GM18511 (cell line): ENCODE measurements around the gene ITGAL.
"Not testable (repeated sequence)": the region's sequence is repeated elsewhere in the genome, so short reads cannot be mapped to it uniquely, and the experiment has no call there.

Experiments
- ATAC-seq: cut with Tn5 transposase; IDR thresholded peaks from one replicate; pipeline ENCODE4 v1.9.1; 2021; ENCODE audit warnings: mild to moderate bottlenecking, moderate library complexity; ENCODE audit not compliant: unreplicated experiment

ITGAL gene

DNA sequence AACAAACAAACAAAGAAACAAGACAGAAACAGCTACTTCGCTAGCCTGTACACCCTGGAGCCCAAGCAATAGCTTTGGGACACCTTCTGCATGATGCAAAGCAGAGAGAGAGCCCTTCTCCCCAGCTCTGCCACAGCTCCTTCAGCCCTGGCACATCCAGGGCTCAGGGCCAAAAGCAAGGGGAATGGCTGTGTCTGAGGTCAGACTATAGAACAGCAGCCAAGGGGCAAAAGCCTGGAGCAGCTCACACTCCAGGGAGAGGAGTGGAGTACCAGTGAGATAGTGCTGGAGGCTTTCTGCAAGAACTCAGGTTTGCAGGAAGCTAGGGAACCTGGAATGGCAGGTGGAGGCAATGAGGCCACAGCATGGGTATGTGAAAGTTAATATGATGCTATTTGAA is 15.3 kb upstream of the ITGAL start:
- no peak for ATAC-seq

DNA sequence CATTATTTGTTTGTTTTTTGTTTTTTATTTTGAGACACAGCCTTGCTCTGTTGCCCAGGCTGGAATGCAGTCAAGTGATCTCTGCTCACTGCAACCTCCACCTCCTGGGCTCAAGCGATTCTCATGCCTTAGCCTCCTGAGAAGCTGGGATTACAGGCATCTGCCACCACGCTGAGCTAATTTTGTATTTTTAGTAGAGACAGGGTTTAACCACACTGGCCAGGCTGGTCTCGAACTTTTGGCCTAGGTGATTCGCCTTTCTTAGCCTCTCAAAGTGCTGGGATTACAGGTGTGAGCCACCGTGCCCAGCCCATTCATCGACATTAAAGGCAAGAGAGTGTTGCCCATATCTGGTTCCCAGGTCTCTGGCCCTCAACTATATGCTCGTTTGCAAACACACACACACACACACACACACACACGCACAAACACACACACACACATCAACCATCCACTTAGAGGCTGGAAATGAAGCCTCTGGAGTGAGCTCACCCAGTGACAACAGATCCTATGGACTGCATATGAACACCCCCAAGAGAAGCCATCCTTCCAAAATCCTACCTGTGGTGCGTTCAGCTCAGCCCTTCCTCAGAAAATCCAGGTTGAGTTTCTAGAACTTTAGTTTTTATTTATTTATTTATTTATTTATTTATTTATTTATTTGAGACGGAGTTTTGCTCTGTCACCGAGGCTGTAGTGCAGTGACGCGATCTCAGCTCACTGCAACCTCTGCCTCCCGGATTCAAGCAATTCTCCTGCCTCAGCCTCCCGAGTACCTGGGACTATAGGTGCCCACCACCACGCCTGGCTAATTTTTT is 14.6 kb upstream of the ITGAL start:
- ATAC-seq = no peak

GRCh38 chr16:30458561-30459394 is 13.8 kb upstream of the ITGAL start:
- peak; percentile 91 for ATAC-seq

GRCh38 chr16:30459456-30459855 is 13.1 kb upstream of the ITGAL start:
- no peak for ATAC-seq

DNA sequence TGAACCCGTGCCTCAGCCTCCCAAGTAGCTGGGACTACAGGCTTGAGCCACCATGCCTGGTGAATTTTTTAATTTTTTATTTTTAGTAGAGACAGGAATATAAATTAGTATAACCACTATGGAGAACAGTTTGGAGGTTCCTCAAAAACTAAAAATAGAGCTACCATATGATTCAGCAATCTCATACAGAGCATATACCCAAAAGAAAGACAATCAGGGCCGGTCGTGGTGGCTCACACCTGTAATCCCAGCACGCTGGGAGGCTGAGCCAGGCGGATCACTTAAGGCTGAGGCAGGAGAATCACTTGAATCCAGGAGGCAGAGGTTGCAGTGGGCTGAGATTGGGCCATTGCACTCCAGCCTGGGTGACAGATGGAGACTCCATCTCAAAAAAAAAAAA is 11.1 kb upstream of the ITGAL start:
- not testable (repeated sequence) for ATAC-seq

- ATAC-seq = no peak
Measured at GRCh38 chr16:30464078-30464477, 8.5 kb upstream of the ITGAL start.

DNA sequence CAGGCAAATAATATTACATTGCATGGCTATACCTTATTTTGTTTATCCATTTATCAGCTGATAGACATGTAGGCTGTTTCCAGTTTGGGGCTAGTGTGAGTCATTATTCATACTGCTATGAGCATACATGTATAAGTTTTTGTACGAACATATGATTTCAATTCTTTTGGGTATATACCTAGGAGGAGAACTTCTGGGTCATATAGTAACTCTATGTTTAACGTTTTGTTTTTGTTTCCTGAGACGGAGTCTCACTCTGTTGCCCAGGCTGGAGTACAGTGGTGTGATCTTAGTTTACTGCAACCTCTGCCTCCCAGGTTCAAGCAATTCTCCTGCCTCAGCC is 2.4 kb upstream of the ITGAL start:
- ATAC-seq = no peak

DNA sequence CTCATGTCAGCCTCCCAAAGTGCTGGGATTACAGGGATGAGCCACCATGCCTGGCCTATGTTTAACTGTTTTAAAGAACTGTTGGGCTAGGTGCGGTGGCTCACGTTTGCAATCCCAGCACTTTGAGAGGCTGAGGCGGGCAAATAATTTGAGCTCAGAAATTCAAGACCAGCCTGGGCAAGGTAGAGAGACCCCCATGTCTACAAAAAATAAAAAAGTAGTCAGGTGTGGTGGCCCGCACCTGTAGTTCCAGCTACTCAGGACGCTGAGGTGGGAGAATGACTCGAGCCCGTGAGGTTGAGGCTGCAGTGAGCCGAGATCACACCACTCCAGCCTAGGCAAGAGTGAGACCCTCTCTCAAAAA is 1.9 kb upstream of the ITGAL start:
- no peak for ATAC-seq

GRCh38 chr16:30473231-30474073 is 910 bp downstream of the ITGAL start:
- ATAC-seq = peak; percentile 40

DNA sequence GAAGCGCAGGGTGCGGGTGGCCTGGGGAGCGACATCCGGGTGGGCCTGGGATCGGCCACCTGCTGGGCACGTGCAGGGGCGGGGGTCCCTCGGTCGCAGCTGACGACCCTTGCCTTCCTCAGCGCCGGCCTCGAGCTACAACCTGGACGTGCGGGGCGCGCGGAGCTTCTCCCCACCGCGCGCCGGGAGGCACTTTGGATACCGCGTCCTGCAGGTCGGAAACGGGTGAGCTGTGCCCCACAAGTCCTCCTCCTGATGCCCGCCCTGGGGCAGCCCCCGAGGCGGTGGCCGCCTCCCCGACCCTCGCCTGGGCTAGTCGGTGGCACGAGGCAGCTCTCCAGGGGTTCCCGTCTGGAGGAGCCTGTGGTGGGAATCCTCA is 1.5 kb downstream of the ITGAL start:
- ATAC-seq = no peak

DNA sequence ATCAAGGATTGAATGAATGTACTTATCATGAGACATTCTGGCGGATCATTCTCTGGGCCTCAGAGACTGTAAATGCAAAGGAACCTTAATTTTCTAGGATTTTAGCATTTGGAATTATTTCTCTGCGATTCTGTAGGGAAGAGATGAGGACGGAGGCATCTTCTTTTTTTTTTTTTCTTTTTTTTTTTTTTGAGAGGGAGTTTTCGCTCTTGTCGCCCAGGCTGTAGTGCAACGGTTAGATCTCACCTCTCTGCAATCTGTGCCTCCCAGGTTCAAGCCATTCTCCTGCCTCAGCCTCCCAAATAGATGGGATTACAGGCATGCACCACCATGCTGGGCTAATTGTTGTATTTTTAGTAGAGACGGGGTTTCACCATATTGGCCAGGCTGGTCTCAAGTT is 2.1 kb downstream of the ITGAL start:
- ATAC-seq = no peak

DNA sequence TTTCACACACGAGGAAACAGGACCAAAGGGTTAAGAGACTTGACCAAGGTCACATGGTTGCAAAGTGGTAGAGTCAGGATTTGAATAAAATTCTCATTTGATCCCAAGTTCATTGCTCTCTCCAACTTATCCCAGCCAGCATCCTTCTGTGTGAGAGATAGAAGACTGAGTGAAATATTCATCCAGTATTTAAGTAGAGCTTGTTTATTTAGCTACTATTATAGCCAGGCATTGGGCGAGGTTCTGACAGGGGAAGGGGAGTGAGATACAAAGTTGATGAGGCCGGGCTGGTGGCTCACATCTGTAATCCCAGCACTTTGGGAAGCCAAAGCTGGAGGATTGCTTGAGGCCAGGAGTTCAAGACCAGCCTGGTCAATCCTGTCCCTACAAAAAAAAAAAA is 4.4 kb downstream of the ITGAL start:
- no peak for ATAC-seq

GRCh38 chr16:30477773-30478172 is 5.2 kb downstream of the ITGAL start:
- ATAC-seq = not testable (repeated sequence)

DNA sequence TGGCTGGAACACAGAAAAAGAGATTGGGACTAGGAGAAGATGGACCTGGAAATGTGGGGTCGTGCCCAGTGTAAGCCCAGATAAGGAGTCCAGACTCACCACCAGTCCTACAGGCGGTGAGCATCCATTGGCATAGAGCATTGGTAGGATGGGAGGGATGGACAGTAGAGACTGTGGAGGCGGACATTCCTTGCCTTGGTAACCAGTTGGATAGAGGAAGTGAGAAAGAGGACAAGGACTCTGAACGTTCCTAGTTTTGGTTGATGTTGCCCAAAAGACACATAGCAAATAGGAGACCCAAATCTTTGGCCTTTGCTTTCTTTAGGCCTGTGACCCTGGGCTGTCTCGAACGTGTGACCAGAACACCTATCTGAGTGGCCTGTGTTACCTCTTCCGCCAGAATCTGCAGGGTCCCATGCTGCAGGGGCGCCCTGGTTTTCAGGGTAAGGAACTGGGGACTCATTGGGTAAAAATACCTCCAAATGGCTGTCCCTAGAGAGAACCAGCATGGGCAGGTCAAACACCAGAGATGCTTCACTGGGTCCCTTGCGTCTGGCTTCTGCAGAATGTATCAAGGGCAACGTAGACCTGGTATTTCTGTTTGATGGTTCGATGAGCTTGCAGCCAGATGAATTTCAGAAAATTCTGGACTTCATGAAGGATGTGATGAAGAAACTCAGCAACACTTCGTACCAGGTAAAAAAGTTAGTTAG is 6.4 kb downstream of the ITGAL start:
- ATAC-seq = no peak

- no peak for ATAC-seq
Measured at GRCh38 chr16:30481381-30481780, 8.8 kb downstream of the ITGAL start.

- no peak for ATAC-seq
Measured at GRCh38 chr16:30482366-30482765, 9.8 kb downstream of the ITGAL start.

GRCh38 chr16:30484887-30485286 is 12.3 kb downstream of the ITGAL start:
- ATAC-seq = no peak

- ATAC-seq = no peak
Measured at GRCh38 chr16:30485818-30486436, 13.4 kb downstream of the ITGAL start.

- ATAC-seq = no peak
Measured at GRCh38 chr16:30488764-30489605, 16.4 kb downstream of the ITGAL start.

- no peak for ATAC-seq
Measured at GRCh38 chr16:30490210-30490609, 17.7 kb downstream of the ITGAL start.
